ENCODE results near the gene YAF2.

Gene YAF2

GRCh38 chr12:42208574-42208973 is 29.5 kb downstream of the YAF2 start:
- TF ChIP-seq CTCF (IDR thresholded peaks at IDR 0.05; ENCODE audit: low read depth, low read length, poor library complexity, severe bottlenecking), result no peak
- TF ChIP-seq EZH2phosphoT487 (IDR thresholded peaks at IDR 0.05; ENCODE audit: borderline replicate concordance, low read length), result no peak
- no peaks in the 10 kb centered on the region for H3F3A ChIP-seq (ENCODE audit: control insufficient read depth, insufficient read depth)
- H3K9me2 ChIP-seq (replicated peaks; ENCODE audit: control insufficient read depth, low read length), result no peaks in the 10 kb centered on the region
- no peak overlapping the region for H3K4me2 ChIP-seq (ENCODE audit: low read length)
- no peaks in the 10 kb centered on the region for H3K9me3 ChIP-seq (ENCODE audit: control insufficient read depth, insufficient read depth, low read length)
- peaks cover 21% of the 10 kb centered on the region for H3K36me3 ChIP-seq (ENCODE audit: control insufficient read depth, low read length)
- H3K4me3 ChIP-seq (ENCODE audit: low read length), result no peak overlapping the region
- no peak overlapping the region for H3K27ac ChIP-seq (ENCODE audit: low read depth, low read length)
- H3K4me1 ChIP-seq (ENCODE audit: control insufficient read depth, low read length), result peaks cover 7% of the 10 kb centered on the region
- no peaks in the 10 kb centered on the region for H3K27me3 ChIP-seq (ENCODE audit: control insufficient read depth, low read length)
- H4K20me1 ChIP-seq (ENCODE audit: control insufficient read depth, insufficient read depth, low read depth, low read length), result no peaks in the 10 kb centered on the region
- H3K79me2 ChIP-seq (ENCODE audit: control insufficient read depth, low read length), result no peaks in the 10 kb centered on the region

DNA sequence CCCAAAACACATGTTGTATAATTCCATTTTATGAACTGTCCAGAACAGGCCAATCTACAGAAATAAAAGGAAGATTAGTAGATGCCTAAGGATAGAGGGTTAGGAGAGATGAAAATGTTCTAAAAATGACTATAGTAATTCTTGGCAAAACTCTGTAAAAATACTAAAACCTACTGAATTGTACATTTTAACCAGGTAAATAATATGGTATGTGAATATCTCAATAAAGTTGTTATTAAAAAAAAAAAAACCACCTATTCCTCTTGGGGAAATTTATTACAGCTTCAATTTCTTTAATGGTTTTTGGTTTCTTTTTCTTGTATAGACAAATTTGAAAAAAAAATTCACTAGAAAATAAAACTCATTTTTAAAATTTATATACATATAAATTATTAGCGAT is 33.2 kb downstream of the YAF2 start:
- H3K4me1 ChIP-seq (ENCODE audit: control insufficient read depth, low read length), result peaks cover 7% of the 10 kb centered on the region
- H3K36me3 ChIP-seq (ENCODE audit: control insufficient read depth, low read length), result peaks cover 17% of the 10 kb centered on the region
- TF ChIP-seq EZH2phosphoT487 (IDR thresholded peaks at IDR 0.05; ENCODE audit: borderline replicate concordance, low read length) (no peak), CTCF (IDR thresholded peaks at IDR 0.05; ENCODE audit: low read depth, low read length, poor library complexity, severe bottlenecking) (no peak)
- H3K27ac ChIP-seq (ENCODE audit: low read depth, low read length), result no peak overlapping the region
- H3K9me3 ChIP-seq (ENCODE audit: control insufficient read depth, insufficient read depth, low read length), result no peaks in the 10 kb centered on the region
- H3F3A ChIP-seq (ENCODE audit: control insufficient read depth, insufficient read depth), result no peaks in the 10 kb centered on the region
- no peak overlapping the region for H3K4me3 ChIP-seq (ENCODE audit: low read length)
- no peaks in the 10 kb centered on the region for H3K9me2 ChIP-seq (replicated peaks; ENCODE audit: control insufficient read depth, low read length)
- H3K79me2 ChIP-seq (ENCODE audit: control insufficient read depth, low read length), result no peaks in the 10 kb centered on the region
- no peak overlapping the region for H3K4me2 ChIP-seq (ENCODE audit: low read length)
- H4K20me1 ChIP-seq (ENCODE audit: control insufficient read depth, insufficient read depth, low read depth, low read length), result no peaks in the 10 kb centered on the region
- no peaks in the 10 kb centered on the region for H3K27me3 ChIP-seq (ENCODE audit: control insufficient read depth, low read length)

- TF ChIP-seq EZH2phosphoT487 (IDR thresholded peaks at IDR 0.05; ENCODE audit: borderline replicate concordance, low read length), result no peak
- no peak for TF ChIP-seq CTCF (IDR thresholded peaks at IDR 0.05; ENCODE audit: low read depth, low read length, poor library complexity, severe bottlenecking)
- H4K20me1 ChIP-seq (ENCODE audit: control insufficient read depth, insufficient read depth, low read depth, low read length), result no peaks in the 10 kb centered on the region
- H3K27me3 ChIP-seq (ENCODE audit: control insufficient read depth, low read length), result no peaks in the 10 kb centered on the region
- H3K4me3 ChIP-seq (ENCODE audit: low read length), result no peak overlapping the region
- no peaks in the 10 kb centered on the region for H3K9me3 ChIP-seq (ENCODE audit: control insufficient read depth, insufficient read depth, low read length)
- no peak overlapping the region for H3K4me2 ChIP-seq (ENCODE audit: low read length)
- peaks cover 17% of the 10 kb centered on the region for H3K36me3 ChIP-seq (ENCODE audit: control insufficient read depth, low read length)
- no peaks in the 10 kb centered on the region for H3F3A ChIP-seq (ENCODE audit: control insufficient read depth, insufficient read depth)
- H3K4me1 ChIP-seq (ENCODE audit: control insufficient read depth, low read length), result peaks cover 7% of the 10 kb centered on the region
- H3K27ac ChIP-seq (ENCODE audit: low read depth, low read length), result no peak overlapping the region
- H3K9me2 ChIP-seq (replicated peaks; ENCODE audit: control insufficient read depth, low read length), result no peaks in the 10 kb centered on the region
- H3K79me2 ChIP-seq (ENCODE audit: control insufficient read depth, low read length), result no peaks in the 10 kb centered on the region
Observed at GRCh38 chr12:42204362-42204761, 33.7 kb downstream of the YAF2 start.

DNA sequence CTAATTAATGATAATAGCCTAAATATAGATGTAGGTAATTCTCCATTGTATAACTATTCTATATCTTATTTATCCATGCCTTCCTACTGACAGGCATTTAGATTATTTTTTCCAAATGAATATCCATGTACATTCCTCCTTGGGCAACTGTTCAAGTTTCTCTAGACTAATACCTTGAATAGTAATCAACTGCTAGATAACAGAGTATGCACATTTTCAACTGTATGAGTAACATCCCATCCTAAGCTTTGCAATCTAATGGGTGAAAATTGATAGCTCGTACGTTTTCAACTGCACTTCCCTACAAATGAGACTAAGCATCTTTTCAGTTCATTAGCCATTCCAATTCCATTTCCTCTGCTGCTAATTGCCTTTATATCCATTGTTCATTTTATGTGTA is 37.0 kb downstream of the YAF2 start:
- H4K20me1 ChIP-seq (ENCODE audit: control insufficient read depth, insufficient read depth, low read depth, low read length), result no peaks in the 10 kb centered on the region
- H3K79me2 ChIP-seq (ENCODE audit: control insufficient read depth, low read length), result no peaks in the 10 kb centered on the region
- H3K27me3 ChIP-seq (ENCODE audit: control insufficient read depth, low read length), result no peaks in the 10 kb centered on the region

More for the DNA sequence above, 37.0 kb downstream of the YAF2 start:
- H3K36me3 ChIP-seq (ENCODE audit: control insufficient read depth, low read length), result peaks cover 15% of the 10 kb centered on the region
- no peaks in the 10 kb centered on the region for H3F3A ChIP-seq (ENCODE audit: control insufficient read depth, insufficient read depth)
- TF ChIP-seq CTCF (IDR thresholded peaks at IDR 0.05; ENCODE audit: low read depth, low read length, poor library complexity, severe bottlenecking) (no peak), EZH2phosphoT487 (IDR thresholded peaks at IDR 0.05; ENCODE audit: borderline replicate concordance, low read length) (no peak)
- H3K9me3 ChIP-seq (ENCODE audit: control insufficient read depth, insufficient read depth, low read length), result no peaks in the 10 kb centered on the region
- H3K4me1 ChIP-seq (ENCODE audit: control insufficient read depth, low read length), result peaks cover 7% of the 10 kb centered on the region
- H3K27ac ChIP-seq (ENCODE audit: low read depth, low read length), result no peak overlapping the region
- no peaks in the 10 kb centered on the region for H3K9me2 ChIP-seq (replicated peaks; ENCODE audit: control insufficient read depth, low read length)
- no peak overlapping the region for H3K4me2 ChIP-seq (ENCODE audit: low read length)
- no peak overlapping the region for H3K4me3 ChIP-seq (ENCODE audit: low read length)
